ENCODE measurements around the gene CSPG4. TPM values are rescaled to one million over a fixed set of nuclear protein-coding genes. Genes with fewer than 3 reads are reported as not detected.

CSPG4 gene, protein sequence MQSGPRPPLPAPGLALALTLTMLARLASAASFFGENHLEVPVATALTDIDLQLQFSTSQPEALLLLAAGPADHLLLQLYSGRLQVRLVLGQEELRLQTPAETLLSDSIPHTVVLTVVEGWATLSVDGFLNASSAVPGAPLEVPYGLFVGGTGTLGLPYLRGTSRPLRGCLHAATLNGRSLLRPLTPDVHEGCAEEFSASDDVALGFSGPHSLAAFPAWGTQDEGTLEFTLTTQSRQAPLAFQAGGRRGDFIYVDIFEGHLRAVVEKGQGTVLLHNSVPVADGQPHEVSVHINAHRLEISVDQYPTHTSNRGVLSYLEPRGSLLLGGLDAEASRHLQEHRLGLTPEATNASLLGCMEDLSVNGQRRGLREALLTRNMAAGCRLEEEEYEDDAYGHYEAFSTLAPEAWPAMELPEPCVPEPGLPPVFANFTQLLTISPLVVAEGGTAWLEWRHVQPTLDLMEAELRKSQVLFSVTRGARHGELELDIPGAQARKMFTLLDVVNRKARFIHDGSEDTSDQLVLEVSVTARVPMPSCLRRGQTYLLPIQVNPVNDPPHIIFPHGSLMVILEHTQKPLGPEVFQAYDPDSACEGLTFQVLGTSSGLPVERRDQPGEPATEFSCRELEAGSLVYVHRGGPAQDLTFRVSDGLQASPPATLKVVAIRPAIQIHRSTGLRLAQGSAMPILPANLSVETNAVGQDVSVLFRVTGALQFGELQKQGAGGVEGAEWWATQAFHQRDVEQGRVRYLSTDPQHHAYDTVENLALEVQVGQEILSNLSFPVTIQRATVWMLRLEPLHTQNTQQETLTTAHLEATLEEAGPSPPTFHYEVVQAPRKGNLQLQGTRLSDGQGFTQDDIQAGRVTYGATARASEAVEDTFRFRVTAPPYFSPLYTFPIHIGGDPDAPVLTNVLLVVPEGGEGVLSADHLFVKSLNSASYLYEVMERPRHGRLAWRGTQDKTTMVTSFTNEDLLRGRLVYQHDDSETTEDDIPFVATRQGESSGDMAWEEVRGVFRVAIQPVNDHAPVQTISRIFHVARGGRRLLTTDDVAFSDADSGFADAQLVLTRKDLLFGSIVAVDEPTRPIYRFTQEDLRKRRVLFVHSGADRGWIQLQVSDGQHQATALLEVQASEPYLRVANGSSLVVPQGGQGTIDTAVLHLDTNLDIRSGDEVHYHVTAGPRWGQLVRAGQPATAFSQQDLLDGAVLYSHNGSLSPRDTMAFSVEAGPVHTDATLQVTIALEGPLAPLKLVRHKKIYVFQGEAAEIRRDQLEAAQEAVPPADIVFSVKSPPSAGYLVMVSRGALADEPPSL (N-terminal part only)
- 8.2 and 17.9 TPM in 2 replicates for total RNA-seq

GRCh38 chr15:75712668-75713337 is at the start of gene CSPG4:
Gene CSPG4 (minus strand): TSS chr15:75712848. CDS start chr15:75712755, 93 bp downstream.

DNA sequence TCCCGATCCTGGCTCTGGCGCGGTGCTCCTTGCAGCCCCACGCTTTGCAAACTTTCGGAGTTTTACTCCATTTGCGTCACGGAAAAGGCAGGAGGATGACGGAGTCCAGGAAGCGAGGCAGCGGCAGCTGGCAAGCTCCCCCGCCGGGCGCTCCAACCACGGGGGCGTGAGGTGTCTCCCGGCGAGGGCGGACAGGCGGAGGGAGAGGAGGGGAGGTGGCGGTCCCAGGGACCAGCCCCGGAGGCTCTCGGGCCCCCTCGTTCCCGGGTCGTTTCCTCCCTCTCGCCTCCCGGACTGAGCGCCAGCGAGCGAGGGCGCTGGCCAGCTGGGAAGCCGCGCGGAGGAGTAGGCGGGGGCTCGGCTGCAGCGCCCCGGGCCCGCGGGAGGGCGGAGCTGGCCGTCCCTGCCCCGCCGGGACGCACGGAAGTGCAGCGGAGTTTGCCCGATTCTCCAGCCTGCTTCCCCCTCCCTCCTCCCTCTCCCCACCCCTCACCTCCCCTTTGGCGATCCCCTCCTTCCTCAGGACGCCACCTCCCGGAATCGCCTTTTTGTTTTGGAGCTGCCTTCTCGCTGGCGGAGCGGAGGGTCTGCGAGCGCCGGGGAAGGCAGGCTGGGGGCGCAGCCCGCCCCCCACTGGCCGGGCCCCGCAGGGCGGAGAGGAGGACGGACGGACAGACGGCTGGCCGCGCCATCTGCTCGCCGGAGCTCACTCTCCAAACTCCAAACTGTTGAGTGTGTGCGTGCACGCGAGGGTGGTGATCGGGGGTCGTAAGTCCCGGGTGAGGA is 65.1 kb downstream of the CSPG4 start, which contains the start of gene SNX33:
TSS of gene SNX33 (plus strand) at position 543 of the 786 bp plus-strand sequence. CDS start 1,191 bp downstream, outside the sequence.

DNA sequence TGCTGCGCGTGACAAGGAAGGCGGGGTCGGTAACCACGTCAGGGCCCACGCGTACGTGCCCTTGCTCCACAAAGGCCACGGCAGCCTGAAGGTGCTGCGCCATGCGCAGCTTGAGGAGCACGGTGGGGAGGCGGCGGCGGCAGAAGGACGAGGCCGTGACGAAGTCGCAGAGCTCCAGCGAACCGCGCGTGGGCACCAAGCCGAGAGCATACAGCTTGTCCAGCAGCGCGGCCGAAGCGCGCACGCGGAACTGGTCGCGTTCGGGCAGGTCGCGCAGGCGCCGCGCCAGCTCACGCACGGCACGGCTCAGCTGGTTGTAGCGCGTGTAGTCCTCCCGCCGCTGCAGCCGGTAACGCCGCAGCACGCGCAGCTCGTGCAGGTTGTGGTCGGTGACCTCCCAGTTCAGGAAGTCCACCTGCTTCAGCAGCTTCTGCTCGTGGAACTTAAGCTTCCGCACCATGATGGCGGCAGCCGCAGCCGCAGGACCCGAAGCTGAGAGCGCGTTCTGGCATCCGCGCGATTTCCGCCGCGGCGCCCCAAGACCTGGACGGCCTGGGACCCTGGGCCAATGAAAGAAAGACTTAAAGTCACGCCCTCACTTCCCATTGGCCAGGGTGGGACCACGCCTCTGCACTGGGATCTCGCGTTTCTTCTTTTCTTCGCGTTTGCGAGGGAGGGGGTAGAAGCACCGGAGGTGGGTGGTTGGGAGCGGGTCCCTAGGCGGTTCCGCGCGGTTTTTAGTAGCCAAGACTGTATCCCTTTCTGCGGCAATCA is 72.8 kb downstream of the CSPG4 start, which contains the start of gene IMP3:
TSS of gene IMP3 (minus strand) at position 516 of the 774 bp plus-strand sequence. CDS start at position 460, 56 bp downstream.

GRCh38 chr15:75625542-75626347 is 86.9 kb downstream of the CSPG4 start, which contains the start of gene SNUPN:
Gene SNUPN (minus strand): TSS chr15:75625725. CDS start chr15:75621051, 4,674 bp downstream.

Other genes with a start within 250 kb of the CSPG4 start
- 17.3 and 21.4 TPM in 2 replicates for gene PTPN9, start 133.5 kb downstream of the CSPG4 start, total RNA-seq
- 27.3 and 40.9 TPM in 2 replicates for gene SNUPN, start 87.1 kb downstream of the CSPG4 start, total RNA-seq
- gene IMP3, start 72.6 kb downstream of the CSPG4 start, total RNA-seq: 91.4 and 112 TPM in 2 replicates
- 26.6 and 37.2 TPM in 2 replicates for gene SNX33, start 64.9 kb downstream of the CSPG4 start, total RNA-seq
- gene UBE2Q2, start 130.6 kb upstream of the CSPG4 start, total RNA-seq: 27.9 and 37.1 TPM in 2 replicates
- 14.6 and 19.9 TPM in 2 replicates for gene FBXO22, start 191.0 kb upstream of the CSPG4 start, total RNA-seq

Data from pericardium fibroblast (primary cell).